NCI-H82 treated with DMSO at 0.1 percent for 48 hours (cell line): ENCODE results near the gene SLC4A1.

Source experiments
- DNase-seq: peaks from one replicate; lab custom pipeline; 2025; ENCODE audit not compliant: unreplicated experiment; lab: John Stamatoyannopoulos, UW

SLC4A1 gene

GRCh38 chr17:44284024-44284400 is 16.1 kb upstream of the SLC4A1 start:
- no peak for DNase-seq

DNA sequence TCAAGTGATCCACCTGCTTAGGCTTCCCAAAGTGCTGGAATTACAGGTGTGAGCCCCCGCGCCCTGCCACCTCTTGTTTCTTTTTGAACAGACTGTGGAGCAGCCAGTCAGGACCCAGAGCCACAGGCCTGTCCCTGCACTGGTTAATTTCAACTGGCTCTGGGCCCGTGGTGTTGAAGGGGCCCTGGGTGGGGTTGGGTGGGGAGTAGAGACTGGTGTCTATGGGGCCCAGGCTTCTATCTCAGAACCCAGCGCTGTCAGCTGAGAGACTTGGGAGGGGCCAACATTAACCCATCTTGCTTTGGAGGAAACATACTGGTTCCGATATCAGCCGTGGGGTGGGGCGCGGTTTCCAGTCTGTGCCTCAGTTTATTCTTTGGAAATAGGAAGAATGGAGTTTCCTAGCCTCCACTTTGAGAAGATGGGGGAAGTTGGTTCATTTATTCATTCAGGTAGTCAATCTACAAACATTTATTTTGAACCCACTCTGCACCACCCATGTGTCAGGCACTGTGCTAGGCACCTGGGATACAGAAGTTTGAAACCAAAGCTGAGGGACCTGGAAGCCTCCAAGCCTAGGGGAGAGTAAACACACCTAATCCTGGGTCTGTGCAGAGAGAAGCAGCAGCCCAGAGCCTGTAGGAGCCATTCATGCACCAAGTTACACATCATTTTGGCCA is 15.5 kb upstream of the SLC4A1 start:
- DNase-seq: no peak

- DNase-seq: no peak
These were observed 14.3 kb upstream of the SLC4A1 start for GRCh38 chr17:44282264-44282663.

GRCh38 chr17:44281570-44281969 is 13.6 kb upstream of the SLC4A1 start:
- no peak for DNase-seq

DNA sequence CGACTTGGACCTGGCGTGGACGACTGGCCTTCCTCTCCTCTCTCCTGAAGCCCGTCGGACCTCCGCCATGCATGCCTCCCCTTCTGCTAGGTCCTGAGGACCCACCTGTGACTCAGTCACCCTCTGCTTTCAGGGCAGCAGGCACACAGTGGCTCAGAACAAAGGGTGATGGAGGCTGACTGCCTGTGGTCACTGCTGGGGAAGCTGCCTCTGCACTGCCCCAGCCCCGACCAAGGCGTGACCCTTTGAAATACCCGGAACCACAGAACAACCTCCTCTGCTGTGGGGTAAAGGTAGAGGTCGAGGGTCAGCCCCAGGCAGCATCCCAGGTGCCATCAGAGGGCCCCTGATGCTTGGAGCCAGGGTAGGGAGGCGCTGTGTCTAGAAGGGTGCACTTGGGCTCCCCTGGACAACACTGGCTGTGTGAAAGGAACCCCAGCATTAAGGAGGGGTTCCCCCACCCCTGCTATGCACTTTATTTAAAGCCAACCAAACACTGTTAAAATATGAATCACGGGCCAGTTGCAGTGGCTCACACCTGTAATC is 12.5 kb upstream of the SLC4A1 start:
- no peak for DNase-seq

GRCh38 chr17:44279666-44280391 is 11.9 kb upstream of the SLC4A1 start:
- DNase-seq: no peak

- no peak for DNase-seq
These were observed 11.4 kb upstream of the SLC4A1 start for GRCh38 chr17:44279346-44279665.

DNA sequence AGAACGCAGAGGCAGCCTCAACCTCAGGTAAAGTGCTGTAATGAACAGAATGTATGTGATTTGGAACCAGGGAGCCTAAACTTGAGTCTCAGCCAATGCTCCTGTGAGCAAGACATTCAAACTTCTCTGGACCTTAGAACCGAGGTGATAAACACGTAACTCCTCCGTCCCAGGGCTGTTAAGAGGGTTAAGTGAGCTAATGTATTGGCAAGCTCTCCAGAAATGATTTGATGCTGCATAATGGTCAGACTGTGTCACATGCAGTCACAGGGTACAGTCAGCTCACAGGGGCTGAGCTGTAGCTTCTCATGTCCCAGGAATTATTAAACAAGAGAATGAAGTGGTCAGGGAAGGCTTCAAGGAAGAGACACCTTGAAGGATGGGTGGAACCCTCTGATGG is 10.0 kb upstream of the SLC4A1 start:
- DNase-seq: no peak

- DNase-seq: peak; percentile 9
These were observed 5.7 kb upstream of the SLC4A1 start for GRCh38 chr17:44273607-44274006.

DNA sequence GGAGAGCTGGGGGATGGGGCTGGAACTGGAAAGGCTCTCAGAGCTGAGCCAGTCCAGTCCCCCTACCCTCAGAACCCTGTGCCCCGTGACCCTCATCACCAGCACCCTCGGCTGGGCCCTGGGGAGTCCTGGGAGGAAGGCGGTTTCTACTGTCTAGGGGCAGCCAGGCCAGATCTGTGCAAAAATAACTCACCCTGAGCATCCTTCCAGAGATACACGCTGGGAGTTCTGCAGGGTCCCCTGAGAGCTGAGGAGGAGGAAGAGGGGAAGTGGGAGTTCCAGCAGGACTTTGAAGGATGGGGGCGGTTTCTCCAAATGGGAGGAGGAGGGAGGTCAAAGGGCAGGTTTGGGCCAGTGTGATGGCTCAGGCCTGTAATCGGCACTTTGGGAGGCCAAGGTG is 5.0 kb upstream of the SLC4A1 start:
- no peak for DNase-seq

GRCh38 chr17:44272321-44272951 is 4.5 kb upstream of the SLC4A1 start:
- no peak for DNase-seq

DNA sequence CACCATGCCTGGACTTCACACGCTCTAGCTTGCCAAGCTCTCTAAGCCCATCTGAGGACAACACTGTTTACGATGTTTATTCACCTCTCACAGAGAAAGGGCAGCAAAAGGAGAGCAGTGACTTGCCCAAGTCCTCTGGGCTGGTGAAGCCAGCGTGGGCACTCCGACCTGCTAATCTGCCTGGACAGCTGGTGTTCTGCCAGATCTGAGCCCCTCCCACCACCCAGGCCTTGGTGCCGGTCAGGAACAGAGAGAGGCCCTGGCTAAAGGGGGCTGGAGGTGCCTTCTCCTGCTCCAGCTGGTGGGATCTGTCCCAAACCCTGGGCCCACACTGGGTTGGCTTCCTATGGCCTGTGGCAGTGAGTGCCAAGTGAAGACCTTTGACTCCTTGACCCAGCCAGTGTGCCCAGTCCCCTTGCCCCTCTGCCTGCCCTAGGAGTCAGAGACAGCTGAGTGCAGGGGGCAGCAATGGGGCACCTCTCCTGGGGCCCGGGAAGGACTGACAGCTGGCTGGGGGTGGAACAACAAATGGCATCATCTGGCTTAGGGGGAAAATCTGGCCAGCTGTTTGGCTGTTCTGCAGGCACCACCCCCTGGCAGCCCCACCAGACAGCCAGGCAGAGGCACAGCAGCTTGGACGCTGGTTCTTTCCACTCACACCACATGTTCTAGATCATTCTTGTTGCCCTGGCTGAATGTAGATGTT is 1.8 kb upstream of the SLC4A1 start:
- peak; percentile 61 for DNase-seq

- DNase-seq: no peak
These were observed 987 bp upstream of the SLC4A1 start for GRCh38 chr17:44268709-44269534.

DNA sequence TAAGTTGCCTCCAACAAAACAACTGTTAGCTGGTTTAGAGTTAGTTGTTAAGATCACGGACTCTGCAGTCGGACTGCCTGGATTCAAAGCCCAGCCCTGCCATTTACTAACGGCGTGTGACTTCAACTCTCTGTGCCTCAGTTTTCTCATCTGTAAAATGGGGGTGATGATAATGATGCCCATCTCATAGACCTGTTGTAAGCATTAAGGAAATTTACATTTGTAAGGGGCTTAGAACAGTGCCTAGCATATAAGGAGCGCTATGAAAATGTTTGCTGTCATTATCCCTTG is 825 bp downstream of the SLC4A1 start:
- no peak for DNase-seq

GRCh38 chr17:44266402-44267164 is 1.4 kb downstream of the SLC4A1 start:
- DNase-seq: no peak

GRCh38 chr17:44263345-44263902 is 4.5 kb downstream of the SLC4A1 start:
- DNase-seq: no peak

- DNase-seq: no peak
These were observed 5.2 kb downstream of the SLC4A1 start for GRCh38 chr17:44262654-44263225.

GRCh38 chr17:44260296-44260695 is 7.6 kb downstream of the SLC4A1 start:
- DNase-seq: no peak

GRCh38 chr17:44258811-44259351 is 9.1 kb downstream of the SLC4A1 start:
- DNase-seq: no peak
